ENCODE data around the gene PHOSPHO1.

Gene PHOSPHO1

GRCh38 chr17:49242813-49243212, 12.2 kb upstream of the PHOSPHO1 start:
- H3K36me3 ChIP-seq (replicated peaks; ENCODE audit: insufficient read depth, low read length) = no peaks in the 10 kb centered on the region
- H3K27me3 ChIP-seq (replicated peaks; ENCODE audit: insufficient read depth, low read length) = 0 out of 2 replicates have a peak, but pooled peaks cover under 1% of the 10 kb centered on the region
- no peaks in the 10 kb centered on the region for H3K4me1 ChIP-seq (ENCODE audit: low read length)
- DNase-seq = no peak
- no peak overlapping the region for H3K4me2 ChIP-seq (ENCODE audit: low read depth, low read length)
- no peak overlapping the region for H3K9ac ChIP-seq (ENCODE audit: low read length)
- no peak overlapping the region for H3K4me3 ChIP-seq (ENCODE audit: low read length)
- TF ChIP-seq EZH2 (optimal IDR thresholded peaks at IDR 0.05; ENCODE audit: low read depth, low read length) (no peak), CTCF (IDR thresholded peaks at IDR 0.05; ENCODE audit: low read length) (no peak), EZH2phosphoT487 (IDR thresholded peaks at IDR 0.05; ENCODE audit: low read length) (no peak)
- H4K20me1 ChIP-seq (ENCODE audit: insufficient read depth, low read length) = no peaks in the 10 kb centered on the region
- H3F3A ChIP-seq (ENCODE audit: insufficient read depth, low read length) = no peaks in the 10 kb centered on the region
- H3K79me2 ChIP-seq (ENCODE audit: low read length) = no peaks in the 10 kb centered on the region
- H3K27ac ChIP-seq (ENCODE audit: low read length) = no peak overlapping the region
- H2AFZ ChIP-seq (ENCODE audit: low read length) = no peak overlapping the region
- H3K9me3 ChIP-seq (replicated peaks; ENCODE audit: insufficient read depth, low read length) = no peaks in the 10 kb centered on the region
- H3K9me2 ChIP-seq (replicated peaks; ENCODE audit: insufficient read depth, low read length) = no peaks in the 10 kb centered on the region

GRCh38 chr17:49241692-49242397, 11.3 kb upstream of the PHOSPHO1 start:
- Histone ChIP-seq H3K9me3 (replicated peaks; ENCODE audit: insufficient read depth, low read length) (no peaks in the 10 kb centered on the region), H2AFZ (ENCODE audit: low read length) (no peak overlapping the region), H3K9me2 (replicated peaks; ENCODE audit: insufficient read depth, low read length) (no peaks in the 10 kb centered on the region), H3K9ac (ENCODE audit: low read length) (no peak overlapping the region), H3K4me3 (ENCODE audit: low read length) (no peak overlapping the region), H4K20me1 (ENCODE audit: insufficient read depth, low read length) (no peaks in the 10 kb centered on the region), H3K36me3 (replicated peaks; ENCODE audit: insufficient read depth, low read length) (no peaks in the 10 kb centered on the region), H3K79me2 (ENCODE audit: low read length) (no peaks in the 10 kb centered on the region), H3K4me2 (ENCODE audit: low read depth, low read length) (no peak overlapping the region), H3F3A (ENCODE audit: insufficient read depth, low read length) (no peaks in the 10 kb centered on the region), H3K27me3 (replicated peaks; ENCODE audit: insufficient read depth, low read length) (peaks cover 5% of the 10 kb centered on the region; the same call in 1 of the 2 replicates), H3K27ac (ENCODE audit: low read length) (no peak overlapping the region), H3K4me1 (ENCODE audit: low read length) (no peaks in the 10 kb centered on the region)
- DNase-seq = no peak
- TF ChIP-seq CTCF (IDR thresholded peaks at IDR 0.05; ENCODE audit: low read length) (no peak), EZH2phosphoT487 (IDR thresholded peaks at IDR 0.05; ENCODE audit: low read length) (no peak), EZH2 (optimal IDR thresholded peaks at IDR 0.05; ENCODE audit: low read depth, low read length) (no peak)

- Histone ChIP-seq H3K9ac (ENCODE audit: low read length) (no peak overlapping the region), H4K20me1 (ENCODE audit: insufficient read depth, low read length) (no peaks in the 10 kb centered on the region), H3K4me2 (ENCODE audit: low read depth, low read length) (no peak overlapping the region), H3K79me2 (ENCODE audit: low read length) (no peaks in the 10 kb centered on the region), H3K4me1 (ENCODE audit: low read length) (no peaks in the 10 kb centered on the region), H2AFZ (ENCODE audit: low read length) (no peak overlapping the region), H3K36me3 (replicated peaks; ENCODE audit: insufficient read depth, low read length) (no peaks in the 10 kb centered on the region), H3K9me3 (replicated peaks; ENCODE audit: insufficient read depth, low read length) (no peaks in the 10 kb centered on the region), H3F3A (ENCODE audit: insufficient read depth, low read length) (no peaks in the 10 kb centered on the region), H3K9me2 (replicated peaks; ENCODE audit: insufficient read depth, low read length) (no peaks in the 10 kb centered on the region), H3K4me3 (ENCODE audit: low read length) (no peak overlapping the region), H3K27ac (ENCODE audit: low read length) (no peak overlapping the region), H3K27me3 (replicated peaks; ENCODE audit: insufficient read depth, low read length) (peaks cover 9% of the 10 kb centered on the region)
- no peak for DNase-seq
- TF ChIP-seq EZH2 (optimal IDR thresholded peaks at IDR 0.05; ENCODE audit: low read depth, low read length) = no peak
- TF ChIP-seq EZH2phosphoT487 (IDR thresholded peaks at IDR 0.05; ENCODE audit: low read length) = no peak
- TF ChIP-seq CTCF (IDR thresholded peaks at IDR 0.05; ENCODE audit: low read length) = no peak
These were observed 10.5 kb upstream of the PHOSPHO1 start for GRCh38 chr17:49241040-49241439.
